Globus pallidus (tissue), 1 donor: ENCODE data around the gene ZNF385A.
"Not testable (repeated sequence)": the region's sequence is repeated elsewhere in the genome, so short reads cannot be mapped to it uniquely, and the experiment has no call there.

ENCODE experiments used
- DNase-seq: peaks from one replicate; pipeline ENCODE4 v3.0.0-alpha.2; 2015; ENCODE audit warnings: low spot score

Gene ZNF385A

GRCh38 chr12:54355104-54355815, 29.3 kb downstream of the ZNF385A start:
- DNase-seq: no peak

GRCh38 chr12:54354271-54354670, 30.3 kb downstream of the ZNF385A start:
- not testable (repeated sequence) for DNase-seq

GRCh38 chr12:54352891-54353874, 31.4 kb downstream of the ZNF385A start:
- DNase-seq: peak; percentile 67

GRCh38 chr12:54352022-54352531, 32.5 kb downstream of the ZNF385A start:
- peak; percentile 77 for DNase-seq

- no peak for DNase-seq
These were observed 33.2 kb downstream of the ZNF385A start for GRCh38 chr12:54351341-54351740.

GRCh38 chr12:54350743-54351142, 33.8 kb downstream of the ZNF385A start:
- DNase-seq: no peak

- no peak for DNase-seq
These were observed 34.9 kb downstream of the ZNF385A start for GRCh38 chr12:54349679-54350078.

GRCh38 chr12:54349036-54349435, 35.5 kb downstream of the ZNF385A start:
- DNase-seq: no peak

GRCh38 chr12:54341378-54342300, 42.9 kb downstream of the ZNF385A start:
- DNase-seq: no peak

GRCh38 chr12:54340846-54341245, 43.7 kb downstream of the ZNF385A start:
- no peak for DNase-seq

- DNase-seq: no peak
These were observed 45.7 kb downstream of the ZNF385A start for GRCh38 chr12:54338698-54339296.

- no peak for DNase-seq
These were observed 46.5 kb downstream of the ZNF385A start for GRCh38 chr12:54337854-54338650.

- no peak for DNase-seq
These were observed 47.2 kb downstream of the ZNF385A start for GRCh38 chr12:54337280-54337842.

- no peak for DNase-seq
These were observed 51.0 kb downstream of the ZNF385A start for GRCh38 chr12:54333420-54334034.

GRCh38 chr12:54331461-54331860, 53.1 kb downstream of the ZNF385A start:
- DNase-seq: no peak

GRCh38 chr12:54330442-54330841, 54.1 kb downstream of the ZNF385A start:
- DNase-seq: no peak

- DNase-seq: no peak
These were observed 54.8 kb downstream of the ZNF385A start for GRCh38 chr12:54329759-54330158.

GRCh38 chr12:54328595-54329337, 55.8 kb downstream of the ZNF385A start:
- no peak for DNase-seq
